HEK293 (cell line): ENCODE measurements around the gene LAMB4.

ENCODE experiments used
- CTCF ChIA-PET: fragments of 350-600 bp; formaldehyde crosslinking; extraction: SDS; loops from one replicate; lab custom pipeline; 2021; ENCODE audit warnings: antibody characterized with exemption; lab: Yijun Ruan, JAX
- POLR2A ChIA-PET: fragments of 300-600 bp; formaldehyde crosslinking; extraction: SDS; loops from one replicate; lab custom pipeline; 2020; ENCODE audit warnings: antibody characterized with exemption, inconsistent platforms; lab: Yijun Ruan, JAX
- H3K27ac ChIP-seq: fragments of 200-500 bp; sonication (Bioruptor generic); 2 replicates; pipeline ENCODE4 v1.5.1; 2014; ENCODE audit warnings: low read depth, low read length, control low read depth, inconsistent platforms; ENCODE audit errors: extremely low read depth
- H3K36me3 ChIP-seq, 2 experiments: fragments of 200-500 bp in 1 of 2; sonication (Bioruptor generic) in 1 of 2; 1 replicate in 1 of 2; 2 replicates in 1 of 2; pipeline ENCODE4 v1.5.1; 2014 to 2017; ENCODE audit warnings: inconsistent platforms in 2 of 2, low read length in 2 of 2; ENCODE audit not compliant: control insufficient read depth in 2 of 2, insufficient read depth in 1 of 2
- H3K4me1 ChIP-seq: fragments of 200-500 bp; sonication (Bioruptor generic); 2 replicates; pipeline ENCODE4 v1.5.1; 2014; ENCODE audit warnings: mild to moderate bottlenecking, low read length, inconsistent platforms; ENCODE audit not compliant: control insufficient read depth, insufficient read depth
- H3K4me3 ChIP-seq: 2 replicates; pipeline ENCODE4 v1.5.1; 2011; ENCODE audit warnings: low read depth, mild to moderate bottlenecking, control low read depth, low read length, moderate library complexity
- H3K9me3 ChIP-seq: fragments of 200-500 bp; sonication (Bioruptor generic); 2 replicates; pipeline ENCODE4 v1.5.1; 2014; ENCODE audit warnings: low read depth, low read length, inconsistent platforms; ENCODE audit not compliant: control insufficient read depth, insufficient read depth
- REPIN1 ChIP-seq: fragments of 450-650 bp; formaldehyde crosslinking; IDR thresholded peaks from 2 replicates; pipeline ENCODE4 v1.5.1; 2017; ENCODE audit warnings: missing biosample characterization, missing genetic modification characterization, low read depth
- ZFP37 ChIP-seq: fragments of 450-650 bp; formaldehyde crosslinking; IDR thresholded peaks from 2 replicates; pipeline ENCODE4 v1.5.1; 2016; ENCODE audit warnings: missing biosample characterization, missing genetic modification characterization
- ZNF24 ChIP-seq: fragments of 450-650 bp; formaldehyde crosslinking; IDR thresholded peaks from 2 replicates; pipeline ENCODE4 v1.5.1; 2016; ENCODE audit warnings: missing biosample characterization, missing genetic modification characterization
- ZNF248 ChIP-seq: fragments of 450-650 bp; formaldehyde crosslinking; IDR thresholded peaks from 2 replicates; pipeline ENCODE4 v1.5.1; 2017; ENCODE audit warnings: missing biosample characterization, missing genetic modification characterization
- ZNF350 ChIP-seq: fragments of 450-650 bp; formaldehyde crosslinking; IDR thresholded peaks from 2 replicates; pipeline ENCODE4 v1.5.0; 2017; ENCODE audit warnings: missing biosample characterization, mild to moderate bottlenecking, missing genetic modification characterization
- ZNF354C ChIP-seq: fragments of 450-650 bp; formaldehyde crosslinking; IDR thresholded peaks from 2 replicates; pipeline ENCODE4 v1.5.1; 2016; ENCODE audit warnings: missing biosample characterization, missing genetic modification characterization, low read depth, borderline replicate concordance
- ZNF391 ChIP-seq: fragments of 450-650 bp; formaldehyde crosslinking; IDR thresholded peaks from 2 replicates; pipeline ENCODE4 v1.5.1; 2016; ENCODE audit warnings: low read depth, missing biosample characterization, missing genetic modification characterization, borderline replicate concordance
- ZNF530 ChIP-seq: fragments of 450-650 bp; formaldehyde crosslinking; IDR thresholded peaks from 2 replicates; pipeline ENCODE4 v1.5.1; 2016; ENCODE audit warnings: low read depth, missing biosample characterization, missing genetic modification characterization
- ZNF548 ChIP-seq: fragments of 450-650 bp; formaldehyde crosslinking; IDR thresholded peaks from 2 replicates; pipeline ENCODE4 v1.5.1; 2016; ENCODE audit warnings: missing biosample characterization, missing genetic modification characterization
- ZNF600 ChIP-seq: fragments of 450-650 bp; formaldehyde crosslinking; IDR thresholded peaks from 2 replicates; pipeline ENCODE4 v1.5.1; 2016; ENCODE audit warnings: missing biosample characterization, missing genetic modification characterization
- ZNF624 ChIP-seq: fragments of 450-650 bp; formaldehyde crosslinking; IDR thresholded peaks from 2 replicates; pipeline ENCODE4 v1.5.1; 2017; ENCODE audit warnings: missing biosample characterization, missing genetic modification characterization
- ZNF654 ChIP-seq: fragments of 450-650 bp; formaldehyde crosslinking; IDR thresholded peaks from 2 replicates; pipeline ENCODE4 v1.5.1; 2016; ENCODE audit warnings: low read depth, missing biosample characterization, missing genetic modification characterization
- ZNF76 ChIP-seq: fragments of 450-650 bp; formaldehyde crosslinking; IDR thresholded peaks from 2 replicates; pipeline ENCODE4; 2016; ENCODE audit warnings: low read depth, missing biosample characterization, missing genetic modification characterization, borderline replicate concordance
- ZXDB ChIP-seq: fragments of 450-650 bp; formaldehyde crosslinking; IDR thresholded peaks from 2 replicates; pipeline ENCODE4 v1.5.1; 2016; ENCODE audit warnings: missing biosample characterization, missing genetic modification characterization
- TF ChIP-seq, protein P1 (sequence below): fragments of 450-650 bp; formaldehyde crosslinking; IDR thresholded peaks from 2 replicates; pipeline ENCODE4 v1.5.1; 2016; ENCODE audit warnings: missing biosample characterization, missing genetic modification characterization
- TF ChIP-seq, protein P2 (sequence below): sonication (generic); formaldehyde crosslinking; IDR thresholded peaks from 2 replicates; pipeline ENCODE4 v1.8.1; 2022; ENCODE audit warnings: mild to moderate bottlenecking, moderate library complexity, missing genetic modification reagents
- TF ChIP-seq, protein P3 (sequence below): fragments of 450-650 bp; formaldehyde crosslinking; conservative IDR thresholded peaks from 2 replicates; pipeline ENCODE4 v1.5.1; 2016; ENCODE audit warnings: low read depth, missing biosample characterization, missing genetic modification characterization
- TF ChIP-seq, protein P4 (sequence below): fragments of 450-650 bp; formaldehyde crosslinking; IDR thresholded peaks from 2 replicates; pipeline ENCODE4 v1.5.1; 2016; ENCODE audit warnings: missing biosample characterization, missing genetic modification characterization, borderline replicate concordance

LAMB4 gene

DNA sequence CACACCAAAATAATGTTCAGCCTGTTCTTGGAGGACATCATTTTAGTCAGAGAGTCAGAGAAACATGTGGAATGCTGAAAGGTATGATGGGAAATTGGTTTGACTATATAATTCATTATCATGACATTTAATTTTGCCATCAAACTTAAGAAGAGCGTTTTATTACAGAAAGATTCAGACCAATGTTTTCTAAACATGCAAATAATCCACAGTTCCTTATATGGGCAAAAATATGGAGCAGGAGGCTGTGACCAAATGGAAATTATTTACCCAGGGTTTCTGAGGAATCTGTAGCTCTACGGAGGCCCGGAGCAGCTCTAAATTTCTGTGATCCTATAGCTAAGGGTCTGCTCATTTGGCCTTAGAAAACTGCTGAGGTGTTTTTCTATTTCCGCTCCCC, 33.2 kb downstream of the LAMB4 start:
- H3K9me3 ChIP-seq, result no peaks in the 10 kb centered on the region
- no peaks in the 10 kb centered on the region; the same call in 1 of the 2 replicates for H3K4me1 ChIP-seq
- CTCF ChIA-PET, result interaction anchor here (0.6 to 0.8 kb wide), 5 partner anchors 9 to 365 kb away, joined by 3 to 6 read pairs (median 4); no protein-coding TSS in a partner anchor
- POLR2A ChIA-PET, result interaction anchor here (0.6 to 0.7 kb wide), 4 partner anchors 170 to 1064 kb away, joined by 4 to 8 read pairs (median 4); no protein-coding TSS in a partner anchor
- TF ChIP-seq ZXDB (tag by site-specific recombination) (no peak), ZNF391 (tag by site-specific recombination) (no peak), ZFP37 (tag by site-specific recombination) (no peak), ZNF530 (tag by site-specific recombination) (no peak), ZNF248 (tag by site-specific recombination) (no peak), ZNF24 (tag by site-specific recombination) (no peak), ZNF76 (tag by site-specific recombination) (no peak), ZNF600 (tag by site-specific recombination) (no peak), ZNF350 (tag by site-specific recombination) (no peak)
- no peak overlapping the region for H3K27ac ChIP-seq
- no peak overlapping the region for H3K4me3 ChIP-seq
- H3K36me3 ChIP-seq, result no peaks in the 10 kb centered on the region

DNA sequence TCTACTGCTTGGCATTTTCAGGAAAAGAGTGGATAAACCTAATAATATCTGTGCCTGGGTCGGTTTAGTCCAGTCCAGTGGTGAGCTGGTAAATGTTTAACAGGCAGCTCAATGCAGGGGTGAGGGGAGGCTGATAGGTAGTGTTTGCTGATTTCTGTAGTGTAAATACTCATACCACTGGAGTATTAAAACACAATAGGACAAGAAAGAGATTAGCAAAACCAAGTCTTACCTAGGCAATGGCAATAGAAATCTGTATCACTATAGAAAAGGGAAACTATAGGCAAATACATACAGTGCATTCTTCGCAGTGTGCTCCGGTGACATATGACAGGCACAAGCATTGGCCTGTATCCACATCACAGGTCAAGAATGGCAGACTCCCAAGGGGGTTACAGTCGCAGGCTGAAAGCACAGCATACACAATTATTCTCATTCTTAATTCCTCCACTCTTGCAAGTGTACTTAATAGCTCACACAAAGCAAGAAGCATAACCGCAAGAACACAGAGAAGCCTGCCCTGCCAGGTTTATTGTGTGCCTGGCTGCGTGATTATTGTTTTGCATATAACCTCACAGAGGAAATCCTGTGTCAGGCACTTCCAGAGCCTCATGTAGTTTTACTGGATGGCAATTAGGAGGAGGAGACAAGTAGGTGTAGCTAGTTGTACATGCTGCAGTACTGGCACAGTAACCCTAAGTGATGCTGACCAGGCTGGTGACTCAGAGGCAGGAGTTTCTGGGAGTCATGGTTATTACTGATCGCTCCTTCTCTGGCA, 35.0 kb downstream of the LAMB4 start:
- Histone ChIP-seq H3K4me3 (no peak overlapping the region), H3K27ac (no peak overlapping the region), H3K9me3 (no peaks in the 10 kb centered on the region), H3K36me3 (no peaks in the 10 kb centered on the region), H3K4me1 (no peaks in the 10 kb centered on the region; the same call in 1 of the 2 replicates)
- ChIA-PET CTCF (interaction anchor here (1.1 kb wide), 1 partner anchor 16 kb away, joined by 4 read pairs; no protein-coding TSS in a partner anchor), POLR2A (no interaction called here)
- TF ChIP-seq, protein P1, sequence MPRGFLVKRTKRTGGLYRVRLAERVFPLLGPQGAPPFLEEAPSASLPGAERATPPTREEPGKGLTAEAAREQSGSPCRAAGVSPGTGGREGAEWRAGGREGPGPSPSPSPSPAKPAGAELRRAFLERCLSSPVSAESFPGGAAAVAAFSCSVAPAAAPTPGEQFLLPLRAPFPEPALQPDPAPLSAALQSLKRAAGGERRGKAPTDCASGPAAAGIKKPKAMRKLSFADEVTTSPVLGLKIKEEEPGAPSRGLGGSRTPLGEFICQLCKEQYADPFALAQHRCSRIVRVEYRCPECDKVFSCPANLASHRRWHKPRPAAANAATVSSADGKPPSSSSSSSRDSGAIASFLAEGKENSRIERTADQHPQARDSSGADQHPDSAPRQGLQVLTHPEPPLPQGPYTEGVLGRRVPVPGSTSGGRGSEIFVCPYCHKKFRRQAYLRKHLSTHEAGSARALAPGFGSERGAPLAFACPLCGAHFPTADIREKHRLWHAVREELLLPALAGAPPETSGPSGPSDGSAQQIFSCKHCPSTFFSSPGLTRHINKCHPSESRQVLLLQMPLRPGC, result no peak
- TF ChIP-seq ZNF624 (tag by site-specific recombination), result no peak
- TF ChIP-seq, protein P2, sequence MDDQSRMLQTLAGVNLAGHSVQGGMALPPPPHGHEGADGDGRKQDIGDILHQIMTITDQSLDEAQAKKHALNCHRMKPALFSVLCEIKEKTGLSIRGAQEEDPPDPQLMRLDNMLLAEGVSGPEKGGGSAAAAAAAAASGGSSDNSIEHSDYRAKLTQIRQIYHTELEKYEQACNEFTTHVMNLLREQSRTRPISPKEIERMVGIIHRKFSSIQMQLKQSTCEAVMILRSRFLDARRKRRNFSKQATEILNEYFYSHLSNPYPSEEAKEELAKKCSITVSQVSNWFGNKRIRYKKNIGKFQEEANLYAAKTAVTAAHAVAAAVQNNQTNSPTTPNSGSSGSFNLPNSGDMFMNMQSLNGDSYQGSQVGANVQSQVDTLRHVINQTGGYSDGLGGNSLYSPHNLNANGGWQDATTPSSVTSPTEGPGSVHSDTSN, result no peak
- TF ChIP-seq, protein P3, sequence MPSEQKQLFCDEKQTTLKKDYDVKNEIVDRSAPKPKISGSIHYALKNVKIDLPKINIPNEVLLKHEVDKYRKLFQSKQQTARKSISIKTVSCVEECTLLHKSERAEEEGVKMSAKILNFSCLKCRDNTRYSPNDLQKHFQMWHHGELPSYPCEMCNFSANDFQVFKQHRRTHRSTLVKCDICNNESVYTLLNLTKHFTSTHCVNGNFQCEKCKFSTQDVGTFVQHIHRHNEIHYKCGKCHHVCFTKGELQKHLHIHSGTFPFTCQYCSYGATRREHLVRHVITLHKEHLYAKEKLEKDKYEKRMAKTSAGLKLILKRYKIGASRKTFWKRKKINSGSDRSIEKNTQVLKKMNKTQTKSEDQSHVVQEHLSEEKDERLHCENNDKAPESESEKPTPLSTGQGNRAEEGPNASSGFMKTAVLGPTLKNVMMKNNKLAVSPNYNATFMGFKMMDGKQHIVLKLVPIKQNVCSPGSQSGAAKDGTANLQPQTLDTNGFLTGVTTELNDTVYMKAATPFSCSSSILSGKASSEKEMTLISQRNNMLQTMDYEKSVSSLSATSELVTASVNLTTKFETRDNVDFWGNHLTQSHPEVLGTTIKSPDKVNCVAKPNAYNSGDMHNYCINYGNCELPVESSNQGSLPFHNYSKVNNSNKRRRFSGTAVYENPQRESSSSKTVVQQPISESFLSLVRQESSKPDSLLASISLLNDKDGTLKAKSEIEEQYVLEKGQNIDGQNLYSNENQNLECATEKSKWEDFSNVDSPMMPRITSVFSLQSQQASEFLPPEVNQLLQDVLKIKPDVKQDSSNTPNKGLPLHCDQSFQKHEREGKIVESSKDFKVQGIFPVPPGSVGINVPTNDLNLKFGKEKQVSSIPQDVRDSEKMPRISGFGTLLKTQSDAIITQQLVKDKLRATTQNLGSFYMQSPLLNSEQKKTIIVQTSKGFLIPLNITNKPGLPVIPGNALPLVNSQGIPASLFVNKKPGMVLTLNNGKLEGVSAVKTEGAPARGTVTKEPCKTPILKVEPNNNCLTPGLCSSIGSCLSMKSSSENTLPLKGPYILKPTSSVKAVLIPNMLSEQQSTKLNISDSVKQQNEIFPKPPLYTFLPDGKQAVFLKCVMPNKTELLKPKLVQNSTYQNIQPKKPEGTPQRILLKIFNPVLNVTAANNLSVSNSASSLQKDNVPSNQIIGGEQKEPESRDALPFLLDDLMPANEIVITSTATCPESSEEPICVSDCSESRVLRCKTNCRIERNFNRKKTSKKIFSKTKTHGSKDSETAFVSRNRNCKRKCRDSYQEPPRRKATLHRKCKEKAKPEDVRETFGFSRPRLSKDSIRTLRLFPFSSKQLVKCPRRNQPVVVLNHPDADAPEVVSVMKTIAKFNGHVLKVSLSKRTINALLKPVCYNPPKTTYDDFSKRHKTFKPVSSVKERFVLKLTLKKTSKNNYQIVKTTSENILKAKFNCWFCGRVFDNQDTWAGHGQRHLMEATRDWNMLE (tag by site-specific recombination), result no peak
- TF ChIP-seq ZNF354C (tag by site-specific recombination), result no peak
- TF ChIP-seq REPIN1 (tag by site-specific recombination), result no peak
- TF ChIP-seq ZNF548 (tag by site-specific recombination), result no peak
- TF ChIP-seq, protein P4, sequence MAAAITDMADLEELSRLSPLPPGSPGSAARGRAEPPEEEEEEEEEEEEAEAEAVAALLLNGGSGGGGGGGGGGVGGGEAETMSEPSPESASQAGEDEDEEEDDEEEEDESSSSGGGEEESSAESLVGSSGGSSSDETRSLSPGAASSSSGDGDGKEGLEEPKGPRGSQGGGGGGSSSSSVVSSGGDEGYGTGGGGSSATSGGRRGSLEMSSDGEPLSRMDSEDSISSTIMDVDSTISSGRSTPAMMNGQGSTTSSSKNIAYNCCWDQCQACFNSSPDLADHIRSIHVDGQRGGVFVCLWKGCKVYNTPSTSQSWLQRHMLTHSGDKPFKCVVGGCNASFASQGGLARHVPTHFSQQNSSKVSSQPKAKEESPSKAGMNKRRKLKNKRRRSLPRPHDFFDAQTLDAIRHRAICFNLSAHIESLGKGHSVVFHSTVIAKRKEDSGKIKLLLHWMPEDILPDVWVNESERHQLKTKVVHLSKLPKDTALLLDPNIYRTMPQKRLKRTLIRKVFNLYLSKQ (tag by site-specific recombination), result no peak
- no peak for TF ChIP-seq ZNF654 (tag by site-specific recombination)
